Upper lobe of left lung (tissue), 4 donors: ENCODE data around the gene TUBB.

Source experiments
- EP300 ChIP-seq, 4 donors: sonication (generic); formaldehyde crosslinking; IDR thresholded peaks; one replicate each; pipeline ENCODE4 v1.5.1; 2017; ENCODE audit warnings: antibody characterized with exemption in 4 of 4, control low read depth in 2 of 4
- POLR2A ChIP-seq, 4 donors: fragments of 450-650 bp; IDR thresholded peaks; one replicate each; pipeline ENCODE4 v1.5.1; 2016 to 2017; ENCODE audit warnings: antibody characterized with exemption in 4 of 4, mild to moderate bottlenecking in 2 of 4

GRCh38 chr6:30707281-30707850, 12.8 kb upstream of the TUBB start:
- TF ChIP-seq EP300 (IDR thresholded peaks at IDR 0.05) (no peak), POLR2A (IDR thresholded peaks at IDR 0.05) (no peak)
